Stimulated activated CD8-positive, alpha-beta memory T cell treated with anti-CD3 and anti-CD28 coated beads, Interleukin-12 subunit alpha, Interleukin-12 subunit beta, amount 100 ng/mL, for 4 hours (primary cell): ENCODE measurements around the gene KLK15.

Experiments used
- DNase-seq: peaks from one replicate; pipeline ENCODE4 v3.0.0-alpha.2; 2020; ENCODE audit warnings: low read depth

KLK15 gene

GRCh38 chr19:50843205-50843604 is 9.8 kb upstream of the KLK15 start:
- DNase-seq, result no peak

GRCh38 chr19:50842130-50842529 is 8.8 kb upstream of the KLK15 start:
- no peak for DNase-seq

GRCh38 chr19:50839712-50840655 is 6.6 kb upstream of the KLK15 start:
- no peak for DNase-seq

- no peak for DNase-seq
These were observed 4.9 kb upstream of the KLK15 start for GRCh38 chr19:50838239-50838638.

GRCh38 chr19:50837300-50837699 is 3.9 kb upstream of the KLK15 start:
- no peak for DNase-seq

GRCh38 chr19:50836543-50837195 is 3.3 kb upstream of the KLK15 start:
- DNase-seq, result no peak

GRCh38 chr19:50835785-50836542 is 2.6 kb upstream of the KLK15 start:
- peak; percentile 34 for DNase-seq

- no peak for DNase-seq
These were observed 1.9 kb upstream of the KLK15 start for GRCh38 chr19:50835103-50835784.

GRCh38 chr19:50833802-50834167 is 411 bp upstream of the KLK15 start:
- DNase-seq, result no peak

- DNase-seq, result no peak
These were observed 708 bp downstream of the KLK15 start for GRCh38 chr19:50832666-50833065.

- no peak for DNase-seq
These were observed 2.4 kb downstream of the KLK15 start for GRCh38 chr19:50831026-50831396.

GRCh38 chr19:50830266-50831025 is 2.9 kb downstream of the KLK15 start:
- DNase-seq, result no peak

- no peak for DNase-seq
These were observed 3.6 kb downstream of the KLK15 start for GRCh38 chr19:50829801-50830200.

- DNase-seq, result no peak
These were observed 5.9 kb downstream of the KLK15 start for GRCh38 chr19:50827476-50827875.

- DNase-seq, result no peak
These were observed 6.7 kb downstream of the KLK15 start for GRCh38 chr19:50826492-50827240.

- DNase-seq, result no peak
These were observed 9.9 kb downstream of the KLK15 start, which contains the start of gene KLK1 for GRCh38 chr19:50823389-50824042. TSS of gene KLK1 (minus strand) at chr19:50823787. CDS start at chr19:50823748, 39 bp downstream.

GRCh38 chr19:50822661-50823208 is 10.6 kb downstream of the KLK15 start:
- DNase-seq, result no peak

- DNase-seq, result no peak
These were observed 11.8 kb downstream of the KLK15 start for GRCh38 chr19:50821622-50822021.

GRCh38 chr19:50821248-50821612 is 12.1 kb downstream of the KLK15 start:
- DNase-seq, result no peak
